ENCODE measurements around the gene VTCN1.
A peak's percentile ranks its signal among the peaks of the same experiment; 100 is the strongest.

The VTCN1 gene

GRCh38 chr1:117179471-117179870 is 31.3 kb downstream of the VTCN1 start:
- H3K4me3 ChIP-seq (ENCODE audit: low read length): no peak overlapping the region
- TF ChIP-seq CTCF (conservative IDR thresholded peaks at IDR 0.05; ENCODE audit: low read length): no peak
- no peak for DNase-seq (ENCODE audit: low read depth)

GRCh38 chr1:117178756-117179155 is 32.0 kb downstream of the VTCN1 start:
- no peak for TF ChIP-seq CTCF (conservative IDR thresholded peaks at IDR 0.05; ENCODE audit: low read length)
- H3K4me3 ChIP-seq (ENCODE audit: low read length): no peak overlapping the region
- DNase-seq (ENCODE audit: low read depth): no peak

GRCh38 chr1:117177376-117177775 is 33.4 kb downstream of the VTCN1 start:
- TF ChIP-seq CTCF (conservative IDR thresholded peaks at IDR 0.05; ENCODE audit: low read length): no peak
- DNase-seq (ENCODE audit: low read depth): no peak
- H3K4me3 ChIP-seq (ENCODE audit: low read length): no peak overlapping the region

GRCh38 chr1:117176579-117176978 is 34.1 kb downstream of the VTCN1 start:
- no peak for TF ChIP-seq CTCF (conservative IDR thresholded peaks at IDR 0.05; ENCODE audit: low read length)
- no peak overlapping the region for H3K4me3 ChIP-seq (ENCODE audit: low read length)
- DNase-seq (ENCODE audit: low read depth): peak; percentile 4

- no peak for DNase-seq (ENCODE audit: low read depth)
- TF ChIP-seq CTCF (conservative IDR thresholded peaks at IDR 0.05; ENCODE audit: low read length): no peak
- H3K4me3 ChIP-seq (ENCODE audit: low read length): no peak overlapping the region
Measured at GRCh38 chr1:117174851-117175250, 35.9 kb downstream of the VTCN1 start.

- DNase-seq (ENCODE audit: low read depth): no peak
- no peak overlapping the region for H3K4me3 ChIP-seq (ENCODE audit: low read length)
- no peak for TF ChIP-seq CTCF (conservative IDR thresholded peaks at IDR 0.05; ENCODE audit: low read length)
Measured at GRCh38 chr1:117173691-117174090, 37.0 kb downstream of the VTCN1 start.

- no peak for TF ChIP-seq CTCF (conservative IDR thresholded peaks at IDR 0.05; ENCODE audit: low read length)
- DNase-seq (ENCODE audit: low read depth): no peak
- no peak overlapping the region for H3K4me3 ChIP-seq (ENCODE audit: low read length)
Measured at GRCh38 chr1:117173006-117173405, 37.7 kb downstream of the VTCN1 start.
